GM21723 (cell line): Measurements from ENCODE around the gene PLCB4.

Source experiments
- ATAC-seq: cut with Tn5 transposase; IDR thresholded peaks from one replicate; pipeline ENCODE4 v1.9.1; 2021; ENCODE audit warnings: mild to moderate bottlenecking, moderate library complexity; ENCODE audit not compliant: unreplicated experiment

PLCB4 gene

DNA sequence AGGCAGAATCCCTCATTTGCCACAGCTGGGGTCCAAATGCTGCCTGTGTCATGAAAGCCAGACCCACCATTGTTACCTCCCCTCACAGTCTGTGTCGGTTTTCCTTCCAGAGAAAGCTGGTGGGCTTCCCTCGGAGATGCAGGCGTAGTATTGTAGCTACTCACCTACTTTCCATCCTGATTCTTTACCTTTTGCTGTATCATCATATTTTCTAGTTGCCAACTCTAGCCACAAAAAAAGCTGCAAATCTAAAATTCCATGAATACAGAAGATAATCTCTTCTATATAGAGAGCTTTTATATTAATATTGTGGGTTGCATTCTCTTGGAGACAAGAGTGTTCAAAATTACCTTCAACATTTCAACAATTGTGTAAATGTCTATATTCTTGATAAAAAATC, 347.5 kb downstream of the PLCB4 start:
- no peak for ATAC-seq

- ATAC-seq, result no peak
Observed at GRCh38 chr20:9417665-9418064, 348.8 kb downstream of the PLCB4 start.

- no peak for ATAC-seq
Observed at GRCh38 chr20:9422321-9423057, 353.6 kb downstream of the PLCB4 start.

DNA sequence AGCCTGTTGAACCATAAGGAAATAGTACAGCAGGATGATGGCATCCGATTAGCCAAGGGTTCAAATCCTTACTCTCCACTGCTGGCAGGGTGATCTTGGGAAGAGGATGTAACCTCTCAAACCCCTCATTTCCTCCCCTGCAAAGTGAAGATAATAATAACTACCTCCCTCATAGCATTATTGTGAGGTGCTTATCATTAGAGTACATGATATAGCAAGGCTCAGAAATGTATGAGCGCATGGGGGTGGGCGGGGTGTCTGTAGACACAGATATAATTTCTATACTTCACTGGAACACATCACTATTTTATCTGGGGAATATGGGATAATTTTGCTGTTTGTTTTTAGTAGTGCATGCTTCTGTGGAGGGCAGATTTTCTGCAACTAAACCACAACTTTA, 355.7 kb downstream of the PLCB4 start:
- no peak for ATAC-seq

DNA sequence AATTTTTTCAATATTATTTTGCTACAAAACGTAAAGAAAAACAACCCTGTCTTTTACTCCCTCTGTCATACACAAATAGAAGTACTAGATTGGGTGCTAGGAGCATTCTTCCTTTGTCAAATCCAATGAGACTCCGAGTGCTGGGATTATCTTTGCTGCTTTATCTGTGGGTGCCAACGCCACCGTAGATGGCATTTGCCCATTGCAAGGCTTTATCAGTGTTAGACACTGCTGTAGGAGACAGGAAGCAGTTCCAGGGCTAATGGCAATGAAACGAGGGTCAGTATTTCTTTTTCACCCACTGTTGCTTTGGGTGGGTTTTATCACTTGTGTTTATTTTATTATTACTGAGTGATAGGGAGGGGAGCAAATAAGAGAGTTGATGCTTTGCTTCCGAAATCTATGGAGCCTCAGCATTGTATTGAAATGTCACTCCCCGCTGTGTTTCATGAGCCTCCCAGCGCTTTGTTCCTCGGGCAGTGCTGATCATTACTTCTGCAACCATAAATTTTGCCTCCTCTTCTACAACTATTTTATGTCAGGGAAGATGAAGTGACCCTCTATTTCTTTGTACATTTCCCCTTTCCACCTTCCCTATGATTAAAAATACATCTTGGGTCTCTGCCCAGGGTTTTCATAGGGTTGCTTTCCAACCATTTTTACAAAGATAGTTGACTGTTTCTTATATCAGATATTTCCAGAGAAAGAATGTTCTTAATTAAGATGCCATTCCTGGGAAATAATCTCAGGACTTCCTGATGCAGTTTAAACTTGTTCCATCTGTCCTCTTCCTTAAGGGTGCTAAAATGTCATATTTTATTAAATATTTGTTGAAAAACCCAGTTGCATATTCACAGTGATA, 358.8 kb downstream of the PLCB4 start:
- ATAC-seq, result no peak

DNA sequence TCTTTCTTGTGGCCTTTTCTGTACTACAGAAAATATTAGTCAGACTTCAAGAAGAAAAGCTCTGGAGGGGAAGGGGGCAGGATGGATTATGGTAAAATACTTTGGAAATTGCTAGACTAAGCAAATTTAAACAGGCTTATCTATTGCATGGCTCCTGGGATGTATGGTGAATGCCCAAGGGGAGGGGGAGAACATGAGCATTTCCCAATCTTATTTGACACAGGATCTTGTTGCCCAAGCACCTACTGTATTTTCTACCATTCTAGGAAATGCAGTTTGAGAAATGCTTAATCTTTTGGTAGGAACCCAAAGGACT, 359.4 kb downstream of the PLCB4 start:
- ATAC-seq, result no peak

DNA sequence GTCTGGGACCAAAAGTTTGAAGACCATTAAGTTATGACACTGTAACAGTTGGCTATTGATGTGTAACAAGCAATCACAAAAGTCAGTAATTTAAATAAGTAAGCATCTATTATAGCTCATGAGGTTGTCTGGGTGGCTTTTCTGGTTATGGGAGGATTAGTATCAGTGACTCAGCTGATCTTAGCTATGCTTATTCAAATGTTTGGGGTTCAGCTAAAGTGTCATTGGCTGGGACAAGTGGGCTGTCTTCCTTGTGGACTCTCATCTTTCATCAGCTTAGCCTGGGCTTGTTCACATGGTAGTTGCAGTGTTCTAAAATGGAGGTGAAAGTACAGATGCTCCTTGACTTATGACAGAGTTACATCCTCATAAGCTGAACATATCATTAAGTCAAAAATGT, 370.9 kb downstream of the PLCB4 start:
- no peak for ATAC-seq

DNA sequence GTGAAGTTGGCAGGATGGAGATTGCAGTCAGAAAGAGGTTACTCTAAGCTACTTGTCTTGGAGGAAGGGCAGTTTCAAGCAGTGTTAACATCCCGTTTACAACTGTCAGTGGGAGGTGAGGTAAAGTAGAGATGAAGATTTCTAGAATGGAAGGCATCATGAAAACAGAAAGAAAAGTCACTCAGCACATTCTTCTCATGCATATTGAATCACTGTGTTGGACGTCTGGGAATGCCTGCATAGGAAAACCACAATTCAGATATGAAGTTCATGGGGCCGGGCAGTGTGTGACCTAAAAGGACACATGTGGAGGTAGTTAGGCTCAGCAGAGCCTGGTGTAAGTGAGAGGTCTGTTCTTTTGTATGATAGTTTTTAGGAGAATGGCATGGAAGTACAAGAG, 372.0 kb downstream of the PLCB4 start:
- no peak for ATAC-seq

- ATAC-seq, result peak; percentile 67
Observed at GRCh38 chr20:9441948-9442347, 373.1 kb downstream of the PLCB4 start.

DNA sequence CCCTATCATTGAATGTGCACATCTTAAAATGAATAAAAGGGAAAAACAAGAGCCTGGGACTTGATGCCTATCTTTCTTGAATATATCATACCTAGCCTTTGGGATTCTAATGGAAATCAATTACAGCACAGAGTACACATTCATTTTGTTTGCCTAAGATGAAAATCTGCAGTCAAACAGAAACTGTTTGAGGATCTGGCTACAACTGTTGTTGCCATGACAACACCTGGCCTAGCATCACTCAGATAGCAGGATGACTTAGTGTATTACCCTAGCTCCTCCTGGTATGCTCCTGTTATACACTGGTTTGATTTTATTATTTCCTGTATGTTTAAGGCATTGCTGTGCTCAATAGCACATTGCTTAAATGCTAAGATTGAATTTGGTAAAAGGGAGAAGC, 374.0 kb downstream of the PLCB4 start:
- peak; percentile 79 for ATAC-seq

DNA sequence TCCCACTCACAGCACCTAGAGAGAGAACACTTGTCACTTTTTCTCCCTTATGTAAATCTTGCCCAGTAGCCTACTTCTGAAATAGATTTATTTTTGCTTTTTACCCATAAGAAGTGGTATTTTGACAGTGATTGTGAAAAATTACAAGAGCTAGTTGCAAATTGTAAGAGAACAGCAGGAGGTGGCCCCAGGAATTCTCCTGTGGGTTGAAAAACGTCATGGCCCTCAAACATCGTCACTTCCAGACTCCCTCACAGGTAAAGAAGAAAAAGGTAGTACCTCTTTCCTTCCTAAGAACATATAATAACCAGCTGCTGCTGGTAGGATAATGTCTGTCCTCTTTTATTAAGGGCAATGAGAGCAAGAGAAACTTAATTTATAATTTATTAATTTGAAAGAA, 376.0 kb downstream of the PLCB4 start:
- no peak for ATAC-seq

GRCh38 chr20:9447182-9447581, 378.3 kb downstream of the PLCB4 start:
- no peak for ATAC-seq

- no peak for ATAC-seq
Observed at GRCh38 chr20:9453201-9453600, 384.3 kb downstream of the PLCB4 start.

DNA sequence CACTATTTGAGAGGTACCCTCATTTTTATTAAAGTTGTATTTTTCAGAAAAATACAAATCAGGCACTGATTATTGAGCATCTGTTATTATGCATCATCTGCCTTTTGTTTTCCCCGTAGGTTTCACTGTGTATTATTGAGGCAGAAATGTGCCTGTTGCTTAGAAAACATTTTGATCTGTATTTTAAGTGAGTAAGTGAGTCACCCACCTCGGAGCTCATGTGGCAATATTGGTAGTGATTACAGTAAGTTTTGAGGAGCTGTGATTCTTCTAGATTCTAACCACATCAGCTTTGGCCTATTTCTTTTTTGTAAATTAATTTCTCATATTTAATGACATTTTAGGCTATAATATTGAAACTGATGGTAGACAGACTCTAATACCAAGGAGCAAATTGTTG, 385.9 kb downstream of the PLCB4 start:
- ATAC-seq, result no peak

- ATAC-seq, result peak; percentile 63
Observed at GRCh38 chr20:9457136-9457535, 388.2 kb downstream of the PLCB4 start.

DNA sequence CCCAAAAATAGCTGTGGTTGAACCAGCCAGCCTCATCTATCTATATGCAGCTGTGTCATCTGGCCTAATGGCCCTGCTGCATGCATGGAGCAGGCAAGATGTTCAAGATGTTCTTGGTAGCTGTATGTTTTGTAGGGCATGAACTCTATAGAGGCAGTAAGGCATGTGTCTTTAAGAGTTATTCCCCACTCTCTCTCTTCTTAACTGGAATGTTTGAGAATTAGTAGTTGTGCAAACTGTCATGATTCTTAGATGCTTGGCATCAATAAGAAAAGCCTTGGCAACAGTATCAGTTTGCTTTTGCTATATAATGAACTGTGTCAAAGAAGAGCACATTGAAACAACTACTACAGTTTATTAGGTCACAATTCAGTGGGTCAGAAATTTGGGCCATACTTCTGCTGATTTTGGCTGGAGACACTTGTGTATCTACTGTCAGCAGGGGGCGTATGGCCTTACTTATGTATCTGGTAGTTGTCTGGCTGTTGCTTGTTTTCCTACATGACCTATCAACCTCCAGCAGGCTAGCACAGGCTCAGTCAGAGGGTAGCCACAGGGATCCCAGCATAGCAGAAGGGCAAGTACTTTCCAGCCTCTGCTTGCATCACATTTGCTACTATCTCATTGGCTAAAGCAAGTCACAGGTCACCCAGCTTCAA, 389.4 kb downstream of the PLCB4 start:
- peak; percentile 59 for ATAC-seq

DNA sequence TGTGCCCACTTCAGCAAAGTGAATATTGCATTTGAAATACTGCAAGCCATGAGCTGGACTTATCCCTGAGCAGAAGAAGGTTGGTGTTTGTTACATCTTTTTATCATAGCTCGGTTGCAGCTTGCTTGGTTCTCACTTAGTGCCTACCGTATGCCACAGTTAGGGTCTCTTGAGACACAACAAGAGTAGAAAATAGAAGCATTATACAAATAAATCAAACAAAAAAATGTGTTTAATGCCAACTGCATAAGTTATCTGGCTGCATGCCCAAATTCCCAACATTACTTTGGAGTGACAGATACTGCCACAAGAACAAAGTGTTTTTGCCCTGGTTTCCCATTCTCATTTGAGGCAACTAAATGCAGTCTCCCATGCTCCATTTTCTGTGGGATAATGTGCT, 391.6 kb downstream of the PLCB4 start:
- no peak for ATAC-seq

- ATAC-seq, result no peak
Observed at GRCh38 chr20:9467995-9468394, 399.1 kb downstream of the PLCB4 start.

DNA sequence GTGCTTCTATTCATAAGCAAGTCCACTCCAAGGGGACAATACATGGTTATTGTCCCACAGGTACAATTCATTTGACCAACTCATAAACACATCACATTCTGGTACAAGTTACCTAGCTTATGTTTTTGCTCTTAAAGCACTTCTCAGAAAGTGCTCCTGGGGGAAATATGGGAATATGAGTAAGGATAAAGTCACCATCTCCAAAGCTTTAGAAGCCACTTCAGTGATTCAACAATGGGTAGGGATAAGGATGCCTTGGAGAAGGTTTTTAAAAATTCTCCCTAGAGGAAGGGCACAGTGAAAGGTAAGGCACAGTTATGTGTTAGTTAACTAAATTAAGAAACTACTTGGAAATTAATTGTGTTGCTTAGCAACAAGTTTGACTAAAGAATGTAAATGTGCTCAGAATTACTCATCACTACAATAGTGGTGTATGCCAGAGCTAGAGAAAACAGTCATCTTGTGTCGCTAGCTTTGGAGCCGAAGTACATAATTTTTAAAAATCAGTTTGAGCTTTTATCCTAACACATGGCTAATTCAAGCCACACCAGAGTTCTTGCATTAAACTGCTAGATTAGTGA, 406.0 kb downstream of the PLCB4 start:
- no peak for ATAC-seq

- no peak for ATAC-seq
Observed at GRCh38 chr20:9475456-9475855, 406.6 kb downstream of the PLCB4 start.

GRCh38 chr20:9476174-9476573, 407.3 kb downstream of the PLCB4 start:
- no peak for ATAC-seq

DNA sequence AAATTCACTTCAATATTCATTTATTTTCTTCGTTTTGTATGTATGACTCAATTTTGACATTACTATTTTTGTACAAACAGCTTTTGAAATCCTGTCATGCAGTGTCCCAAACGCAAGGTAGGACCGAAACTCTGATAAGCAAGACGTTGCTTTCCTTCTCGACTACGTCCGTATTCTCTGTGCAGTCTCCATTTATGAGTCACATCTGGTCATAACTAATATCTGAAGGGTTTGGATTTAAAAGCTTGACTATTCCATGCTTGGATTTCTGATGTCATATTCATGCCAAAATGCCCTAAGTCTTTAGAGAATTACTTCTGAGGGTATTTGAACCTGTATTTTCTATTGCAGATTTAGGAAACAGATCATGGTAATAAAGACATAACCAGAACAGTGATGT, 407.8 kb downstream of the PLCB4 start:
- no peak for ATAC-seq
